ENCODE results near the gene VMO1. TPM values are rescaled to one million over a fixed set of nuclear protein-coding genes. Genes with fewer than 3 reads are reported as not detected.

VMO1 gene
- total RNA-seq, 1 experiment from 2014 or later = 0.59 TPM

- Mint-ChIP-seq H3K4me3 (ENCODE audit: low read depth, unreplicated experiment) (peak within 1 kb of the TSS; percentile 77), H3K9me3 (ENCODE audit: low read depth, unreplicated experiment) (no peaks in the 10 kb centered on the region), H3K27ac (ENCODE audit: unreplicated experiment) (peak within 1 kb of the TSS; percentile 82), H3K4me1 (ENCODE audit: low read depth, unreplicated experiment) (peaks cover 8% of the 10 kb centered on the region), H3K36me3 (ENCODE audit: insufficient read depth, unreplicated experiment) (peaks cover 47% of the 10 kb centered on the region), H3K27me3 (ENCODE audit: unreplicated experiment) (no peaks in the 10 kb centered on the region)
- DNase-seq = peak; percentile 65
- BruUV-seq (replicated peaks) = no TSS peak
- intact Hi-C loops (cut with micrococcal nuclease; ENCODE audit: unreplicated experiment) = loop anchor here (10.0 kb wide), 1 partner anchor 145 kb away; no protein-coding TSS in a partner anchor
- no peak for TF ChIP-seq CTCF (IDR thresholded peaks at IDR 0.05; ENCODE audit: unreplicated experiment)
- CTCF ChIA-PET = interaction anchor here (1.0 to 2.0 kb wide), 2 partner anchors 51 to 57 kb away, joined by 3 to 11 read pairs; partner anchors contain the start of gene PSMB6
Measured at GRCh38 chr17:4739122-4740024, 46.8 kb downstream of the VMO1 start, which contains the start of the genes CXCL16 and ZMYND15. CXCL16 (minus strand) TSS chr17:4739928; CDS start chr17:4739339, 589 bp downstream. ZMYND15 (plus strand) TSS chr17:4739833; CDS start chr17:4740549, 716 bp downstream.

GRCh38 chr17:4738136-4739121, 47.7 kb downstream of the VMO1 start:
- peaks cover 50% of the 10 kb centered on the region for H3K36me3 Mint-ChIP-seq (ENCODE audit: insufficient read depth, unreplicated experiment)
- CTCF ChIA-PET = interaction anchor here (1.0 to 2.0 kb wide), 2 partner anchors 52 to 58 kb away, joined by 3 to 11 read pairs; partner anchors contain the start of gene PSMB6
- H3K9me3 Mint-ChIP-seq (ENCODE audit: low read depth, unreplicated experiment) = no peaks in the 10 kb centered on the region
- H3K4me3 Mint-ChIP-seq (ENCODE audit: low read depth, unreplicated experiment) = peak overlapping the region; percentile 77
- no peak for TF ChIP-seq CTCF (IDR thresholded peaks at IDR 0.05; ENCODE audit: unreplicated experiment)
- intact Hi-C loops (cut with micrococcal nuclease; ENCODE audit: unreplicated experiment) = loop anchor here (10.0 kb wide), 1 partner anchor 146 kb away; no protein-coding TSS in a partner anchor
- H3K4me1 Mint-ChIP-seq (ENCODE audit: low read depth, unreplicated experiment) = peaks cover 8% of the 10 kb centered on the region
- H3K27me3 Mint-ChIP-seq (ENCODE audit: unreplicated experiment) = no peaks in the 10 kb centered on the region
- TSS peak; percentile 76 for BruUV-seq (replicated peaks)
- H3K27ac Mint-ChIP-seq (ENCODE audit: unreplicated experiment) = peak overlapping the region; percentile 82
- DNase-seq = peak; percentile 65

GRCh38 chr17:4735876-4736651, 50.1 kb downstream of the VMO1 start:
- no peaks in the 10 kb centered on the region for H3K9me3 Mint-ChIP-seq (ENCODE audit: low read depth, unreplicated experiment)
- no peak for DNase-seq
- BruUV-seq (replicated peaks) = TSS peak; percentile 12
- peaks cover 55% of the 10 kb centered on the region for H3K36me3 Mint-ChIP-seq (ENCODE audit: insufficient read depth, unreplicated experiment)
- H3K27ac Mint-ChIP-seq (ENCODE audit: unreplicated experiment) = no peak overlapping the region
- CTCF ChIA-PET = interaction anchor here (1.1 kb wide), 1 partner anchor 54 kb away, joined by 3 read pairs; no protein-coding TSS in a partner anchor
- H3K27me3 Mint-ChIP-seq (ENCODE audit: unreplicated experiment) = no peaks in the 10 kb centered on the region
- H3K4me1 Mint-ChIP-seq (ENCODE audit: low read depth, unreplicated experiment) = peaks cover 8% of the 10 kb centered on the region
- no peak for TF ChIP-seq CTCF (IDR thresholded peaks at IDR 0.05; ENCODE audit: unreplicated experiment)
- H3K4me3 Mint-ChIP-seq (ENCODE audit: low read depth, unreplicated experiment) = no peak overlapping the region
- intact Hi-C loops (cut with micrococcal nuclease; ENCODE audit: unreplicated experiment) = loop anchor here (10.0 kb wide), 1 partner anchor 149 kb away; no protein-coding TSS in a partner anchor

Other genes with a start within 250 kb of the VMO1 start
- 61.6 and 64.2 TPM in 2 replicates for gene MYBBP1A, start 231.0 kb downstream of the VMO1 start, total RNA-seq (2022)
- gene GGT6, start 225.8 kb downstream of the VMO1 start, total RNA-seq (2022) = 1.1 and 1.8 TPM in 2 replicates
- not detected in 2 replicates for gene SMTNL2, start 201.8 kb downstream of the VMO1 start, total RNA-seq (2022)
- 0.27 and 0.38 TPM in 2 replicates for gene ALOX15, start 144.7 kb downstream of the VMO1 start, total RNA-seq (2022)
- 55.0 and 56.9 TPM in 2 replicates for gene PELP1, start 82.2 kb downstream of the VMO1 start, total RNA-seq (2022)
- gene ARRB2, start 75.7 kb downstream of the VMO1 start, total RNA-seq (2022) = 21.1 and 27.6 TPM in 2 replicates
- 10.9 and 13.5 TPM in 2 replicates for gene MED11, start 54.9 kb downstream of the VMO1 start, total RNA-seq (2022)
- gene ZMYND15, start 46.5 kb downstream of the VMO1 start, total RNA-seq (2022) = 2.2 and 2.5 TPM in 2 replicates
- gene CXCL16, start 46.4 kb downstream of the VMO1 start, total RNA-seq (2022) = 73.1 and 77.6 TPM in 2 replicates
- 0.54 and 0.56 TPM in 2 replicates for gene TM4SF5, start 14.5 kb downstream of the VMO1 start, total RNA-seq (2022)
- 0.71 and 0.76 TPM in 2 replicates for gene GLTPD2, start 2.6 kb upstream of the VMO1 start, total RNA-seq (2022)
- 121 and 132 TPM in 2 replicates for gene PSMB6, start 9.8 kb upstream of the VMO1 start, total RNA-seq (2022)
- 11.0 and 13.0 TPM in 2 replicates for gene PLD2, start 20.8 kb upstream of the VMO1 start, total RNA-seq (2022)
- gene MINK1, start 47.0 kb upstream of the VMO1 start, total RNA-seq (2022) = 86.8 and 106 TPM in 2 replicates
- 2.1 and 3.2 TPM in 2 replicates for gene C17orf107, start 113.2 kb upstream of the VMO1 start, total RNA-seq (2022)
- 0.19 TPM in 1 of 2 replicates, not detected in the other for gene CHRNE, start 116.7 kb upstream of the VMO1 start, total RNA-seq (2022)
- gene GP1BA, start 145.9 kb upstream of the VMO1 start, total RNA-seq (2022) = not detected in 2 replicates
- 37.7 and 38.4 TPM in 2 replicates for gene SLC25A11, start 153.7 kb upstream of the VMO1 start, total RNA-seq (2022)
- 65.2 and 77.0 TPM in 2 replicates for gene RNF167, start 153.9 kb upstream of the VMO1 start, total RNA-seq (2022)
- gene PFN1, start 162.2 kb upstream of the VMO1 start, total RNA-seq (2022) = 580 and 605 TPM in 2 replicates
- gene ENO3, start 164.8 kb upstream of the VMO1 start, total RNA-seq (2022) = 12.3 and 12.9 TPM in 2 replicates
- 34.3 and 34.9 TPM in 2 replicates for gene SPAG7, start 181.5 kb upstream of the VMO1 start, total RNA-seq (2022)
- 21.4 and 32.3 TPM in 2 replicates for gene CAMTA2, start 201.3 kb upstream of the VMO1 start, total RNA-seq (2022)
- gene INCA1, start 211.2 kb upstream of the VMO1 start, total RNA-seq (2022) = 0.54 TPM in 1 of 2 replicates, not detected in the other
- 65.9 and 69.4 TPM in 2 replicates for gene KIF1C, start 211.6 kb upstream of the VMO1 start, total RNA-seq (2022)
- gene SLC52A1, start 249.1 kb upstream of the VMO1 start, total RNA-seq (2022) = 0.34 TPM in 1 of 2 replicates, not detected in the other